IPS-NIHi7 (cell line): Measurements from ENCODE around the gene TMEM121.
"Not testable (repeated sequence)": the region's sequence is repeated elsewhere in the genome, so short reads cannot be mapped to it uniquely, and the experiment has no call there.

Experiments
- DNase-seq: peaks from one replicate; pipeline ENCODE4 v3.0.0; 2012; ENCODE audit warnings: mixed read lengths; ENCODE audit errors: extremely low spot score

Gene TMEM121

GRCh38 chr14:105528586-105529318 is 2.4 kb downstream of the TMEM121 start:
- DNase-seq = no peak

GRCh38 chr14:105529319-105529568 is 2.9 kb downstream of the TMEM121 start:
- no peak for DNase-seq

- DNase-seq = no peak
Measured at GRCh38 chr14:105529569-105530284, 3.3 kb downstream of the TMEM121 start.

- DNase-seq = no peak
Measured at GRCh38 chr14:105530285-105531087, 4.1 kb downstream of the TMEM121 start.

- DNase-seq = no peak
Measured at GRCh38 chr14:105531088-105531893, 4.9 kb downstream of the TMEM121 start.

- no peak for DNase-seq
Measured at GRCh38 chr14:105531894-105532623, 5.7 kb downstream of the TMEM121 start.

- DNase-seq = no peak
Measured at GRCh38 chr14:105532735-105533141, 6.4 kb downstream of the TMEM121 start.

- no peak for DNase-seq
Measured at GRCh38 chr14:105533391-105533790, 7.0 kb downstream of the TMEM121 start.

- no peak for DNase-seq
Measured at GRCh38 chr14:105533811-105534498, 7.6 kb downstream of the TMEM121 start.

GRCh38 chr14:105534586-105534985 is 8.2 kb downstream of the TMEM121 start:
- DNase-seq = no peak

- DNase-seq = no peak
Measured at GRCh38 chr14:105536051-105536450, 9.7 kb downstream of the TMEM121 start.

GRCh38 chr14:105536691-105537579 is 10.6 kb downstream of the TMEM121 start:
- no peak for DNase-seq

GRCh38 chr14:105537580-105538474 is 11.4 kb downstream of the TMEM121 start:
- DNase-seq = peak; percentile 74

- no peak for DNase-seq
Measured at GRCh38 chr14:105538481-105539049, 12.2 kb downstream of the TMEM121 start.

- DNase-seq = no peak
Measured at GRCh38 chr14:105540811-105541210, 14.4 kb downstream of the TMEM121 start.

GRCh38 chr14:105541218-105541875 is 15.0 kb downstream of the TMEM121 start:
- no peak for DNase-seq

GRCh38 chr14:105545676-105546075 is 19.3 kb downstream of the TMEM121 start:
- not testable (repeated sequence) for DNase-seq

- DNase-seq = not testable (repeated sequence)
Measured at GRCh38 chr14:105546410-105546809, 20.0 kb downstream of the TMEM121 start.
